ENCODE results near the gene EHHADH. TPM values are rescaled to one million over a fixed set of nuclear protein-coding genes. Genes with fewer than 3 reads are reported as not detected.

The EHHADH gene
- total and polyA plus RNA-seq, 2 experiments from 2014 or later, result 14.3 to 22.0 TPM

DNA sequence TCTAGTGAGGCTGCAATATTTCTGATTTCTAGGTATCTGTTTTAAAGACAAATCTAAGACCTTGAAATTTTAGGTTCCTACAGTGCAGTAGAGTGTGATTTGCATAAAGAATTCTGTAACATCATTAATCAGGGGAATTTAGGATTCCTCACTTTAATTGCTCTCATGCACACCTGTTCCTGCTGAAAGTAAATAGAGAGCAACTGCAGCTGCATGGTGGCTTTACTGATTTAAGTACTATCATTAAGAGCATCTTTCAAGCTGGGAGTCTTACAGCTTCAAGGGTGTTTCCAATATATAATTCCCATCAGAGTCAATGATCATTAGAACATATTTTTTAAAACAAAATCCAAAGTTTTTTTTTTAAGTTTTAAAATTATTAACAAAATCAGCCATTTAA lies 65.0 kb downstream of the EHHADH start:
- no peaks in the 10 kb centered on the region for H4K20me1 ChIP-seq (ENCODE audit: insufficient read depth, poor library complexity, severe bottlenecking)
- H2AFZ ChIP-seq, result no peak overlapping the region
- no peak for DNase-seq (ENCODE audit: low spot score)
- no peaks in the 10 kb centered on the region for H3K9me2 ChIP-seq (replicated peaks; ENCODE audit: insufficient read depth)
- no peaks in the 10 kb centered on the region for H3K36me3 ChIP-seq (replicated peaks; ENCODE audit: insufficient read depth, low read depth)
- no peaks in the 10 kb centered on the region for H3K4me1 ChIP-seq (ENCODE audit: insufficient read depth)
- H3K27me3 ChIP-seq, result no peaks in the 10 kb centered on the region
- H3K79me2 ChIP-seq, result no peaks in the 10 kb centered on the region
- TF ChIP-seq, protein P1, sequence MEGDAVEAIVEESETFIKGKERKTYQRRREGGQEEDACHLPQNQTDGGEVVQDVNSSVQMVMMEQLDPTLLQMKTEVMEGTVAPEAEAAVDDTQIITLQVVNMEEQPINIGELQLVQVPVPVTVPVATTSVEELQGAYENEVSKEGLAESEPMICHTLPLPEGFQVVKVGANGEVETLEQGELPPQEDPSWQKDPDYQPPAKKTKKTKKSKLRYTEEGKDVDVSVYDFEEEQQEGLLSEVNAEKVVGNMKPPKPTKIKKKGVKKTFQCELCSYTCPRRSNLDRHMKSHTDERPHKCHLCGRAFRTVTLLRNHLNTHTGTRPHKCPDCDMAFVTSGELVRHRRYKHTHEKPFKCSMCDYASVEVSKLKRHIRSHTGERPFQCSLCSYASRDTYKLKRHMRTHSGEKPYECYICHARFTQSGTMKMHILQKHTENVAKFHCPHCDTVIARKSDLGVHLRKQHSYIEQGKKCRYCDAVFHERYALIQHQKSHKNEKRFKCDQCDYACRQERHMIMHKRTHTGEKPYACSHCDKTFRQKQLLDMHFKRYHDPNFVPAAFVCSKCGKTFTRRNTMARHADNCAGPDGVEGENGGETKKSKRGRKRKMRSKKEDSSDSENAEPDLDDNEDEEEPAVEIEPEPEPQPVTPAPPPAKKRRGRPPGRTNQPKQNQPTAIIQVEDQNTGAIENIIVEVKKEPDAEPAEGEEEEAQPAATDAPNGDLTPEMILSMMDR (IDR thresholded peaks at IDR 0.05; ENCODE audit: poor library complexity), result no peak
- no peak overlapping the region for H3K27ac ChIP-seq
- no peak overlapping the region for H3K4me3 ChIP-seq
- H3K4me2 ChIP-seq, result no peak overlapping the region
- H3K9me3 ChIP-seq (ENCODE audit: low read depth), result no peaks in the 10 kb centered on the region

DNA sequence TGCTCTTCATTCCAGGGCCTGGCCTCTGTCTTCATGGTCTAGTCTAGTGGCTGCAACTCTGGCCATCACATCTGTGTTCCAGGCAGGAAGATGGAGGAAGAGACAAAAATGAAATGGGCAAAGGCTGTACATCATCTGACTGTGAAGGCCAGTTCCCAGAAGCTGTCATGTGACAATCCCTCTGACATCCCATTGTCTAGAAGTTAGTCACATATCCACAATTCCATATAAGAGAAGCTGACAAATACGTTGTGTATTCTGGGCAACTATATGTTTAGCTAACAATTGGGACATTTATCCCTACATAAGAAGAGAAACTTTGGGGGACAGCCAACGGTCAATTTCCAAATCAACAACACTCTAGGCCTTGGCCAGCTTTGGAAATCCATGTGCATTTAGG lies 66.5 kb downstream of the EHHADH start:
- Histone ChIP-seq H3K36me3 (replicated peaks; ENCODE audit: insufficient read depth, low read depth) (no peaks in the 10 kb centered on the region), H3K27ac (no peak overlapping the region), H3K4me2 (no peak overlapping the region), H4K20me1 (ENCODE audit: insufficient read depth, poor library complexity, severe bottlenecking) (no peaks in the 10 kb centered on the region), H3K9me3 (ENCODE audit: low read depth) (no peaks in the 10 kb centered on the region), H3K27me3 (no peaks in the 10 kb centered on the region), H3K9me2 (replicated peaks; ENCODE audit: insufficient read depth) (no peaks in the 10 kb centered on the region), H3K4me3 (no peak overlapping the region), H2AFZ (no peak overlapping the region), H3K4me1 (ENCODE audit: insufficient read depth) (no peaks in the 10 kb centered on the region), H3K79me2 (no peaks in the 10 kb centered on the region)
- 92% methylated on average over 2 of the region's 2 CpGs for WGBS (ENCODE audit: low lambda C conversion rate, missing lambda C conversion rate)
- no peak for DNase-seq (ENCODE audit: low spot score)
- TF ChIP-seq EZH2 (IDR thresholded peaks at IDR 0.05; ENCODE audit: borderline replicate concordance) (no peak), EZH2phosphoT487 (IDR thresholded peaks at IDR 0.05; ENCODE audit: low read depth, severe bottlenecking, unreplicated experiment) (no peak)
- TF ChIP-seq, protein P1 (IDR thresholded peaks at IDR 0.05; ENCODE audit: poor library complexity), result no peak

DNA sequence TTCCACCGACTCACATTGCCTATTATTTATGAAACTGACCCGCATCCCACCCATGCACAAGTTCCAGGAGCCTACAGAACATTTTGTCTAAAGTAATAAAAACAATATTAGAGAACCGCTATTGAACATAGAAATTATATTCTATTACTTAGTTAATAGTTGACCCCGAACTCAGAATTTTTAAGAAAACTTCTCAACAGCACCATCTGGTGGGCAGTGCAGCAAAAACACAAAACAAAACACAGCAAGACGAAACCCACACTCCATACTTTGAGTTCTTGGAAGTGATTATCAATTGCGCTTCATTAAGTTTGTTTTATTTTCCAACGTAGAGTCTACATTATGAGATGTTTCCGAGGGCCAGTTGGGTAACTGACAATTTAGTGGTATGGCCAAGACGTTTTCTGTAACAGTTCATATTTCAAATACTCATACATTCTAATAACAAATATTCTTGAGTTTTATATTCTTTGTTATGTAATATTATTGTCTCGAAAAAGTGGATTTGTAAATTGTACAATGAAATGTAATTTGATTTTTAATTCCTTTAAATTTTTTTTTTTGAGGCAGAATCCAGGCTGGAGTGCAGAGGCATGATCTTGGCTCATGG lies 77.0 kb downstream of the EHHADH start:
- TF ChIP-seq EZH2 (IDR thresholded peaks at IDR 0.05; ENCODE audit: borderline replicate concordance), result no peak
- TF ChIP-seq, protein P1 (IDR thresholded peaks at IDR 0.05; ENCODE audit: poor library complexity), result peak; percentile 81

More for the DNA sequence above, 77.0 kb downstream of the EHHADH start:
- 25% methylated on average over 10 of the region's 10 CpGs for WGBS (ENCODE audit: low lambda C conversion rate, missing lambda C conversion rate)
- H3K4me1 ChIP-seq (ENCODE audit: insufficient read depth), result peaks cover 16% of the 10 kb centered on the region
- no peak overlapping the region for H2AFZ ChIP-seq
- no peaks in the 10 kb centered on the region for H3K9me2 ChIP-seq (replicated peaks; ENCODE audit: insufficient read depth)
- no peaks in the 10 kb centered on the region for H3K79me2 ChIP-seq
- H3K27ac ChIP-seq, result no peak overlapping the region
- peak; percentile 47 for DNase-seq (ENCODE audit: low spot score)
- H3K4me3 ChIP-seq, result no peak overlapping the region
- H4K20me1 ChIP-seq (ENCODE audit: insufficient read depth, poor library complexity, severe bottlenecking), result no peaks in the 10 kb centered on the region
- H3K4me2 ChIP-seq, result no peak overlapping the region
- H3K9me3 ChIP-seq (ENCODE audit: low read depth), result no peaks in the 10 kb centered on the region
- no peaks in the 10 kb centered on the region for H3K27me3 ChIP-seq
- no peaks in the 10 kb centered on the region for H3K36me3 ChIP-seq (replicated peaks; ENCODE audit: insufficient read depth, low read depth)
